Endothelial cell of umbilical vein (primary cell): ENCODE measurements around the gene MARCHF11. TPM values are rescaled to one million over a fixed set of nuclear protein-coding genes. Genes with fewer than 3 reads are reported as not detected.

Experiments
- BruUV-seq: library from RNA; stranded (reverse); fragments of 400-500 nt; replicated peaks from 2 replicates; lab custom pipeline; 2021; lab: Mats Ljungman, UMichigan
- CTCF ChIA-PET: fragments of 300-600, 350-600 bp; sonication (Branson Sonifier 250); formaldehyde crosslinking; loops from one replicate; lab custom pipeline; 2021; ENCODE audit warnings: antibody characterized with exemption, inconsistent platforms; lab: Charles Lee
- POLR2A ChIA-PET: fragments of 300-600, 350-600 bp; sonication (Branson Sonifier 250); formaldehyde crosslinking; loops from one replicate; lab custom pipeline; 2021; ENCODE audit warnings: antibody characterized with exemption, inconsistent platforms; lab: Charles Lee
- DNase-seq: peaks from one replicate; pipeline ENCODE4 v3.0.0-alpha.2; 2011; ENCODE audit warnings: low read depth, low spot score
- FAIRE-seq: peaks from 2 replicates; lab custom pipeline; 2011; peaks lifted over from hg19 to GRCh38; lab: Jason Lieb, UNC
- H2AFZ ChIP-seq: 2 replicates; pipeline ENCODE4 v1.6.0; 2012; ENCODE audit warnings: low read depth, low read length, control low read depth, inconsistent platforms
- H3K27ac ChIP-seq: 2 replicates; pipeline ENCODE4 v1.5.1; 2011; ENCODE audit warnings: low read depth, mild to moderate bottlenecking, control low read depth, low read length, moderate library complexity; ENCODE audit not compliant: insufficient read depth
- H3K27me3 ChIP-seq, 2 experiments: 2 replicates each; pipeline versions ENCODE4 v1.6.0 to v1.6.1; 2011; ENCODE audit warnings: low read length in 2 of 2, mixed read lengths in 1 of 2; ENCODE audit not compliant: control insufficient read depth in 2 of 2, insufficient read depth in 2 of 2
- H3K36me3 ChIP-seq, 2 experiments: 2 replicates in 1 of 2; 3 replicates in 1 of 2; pipeline ENCODE4 v1.5.1; 2011; ENCODE audit warnings: low read length in 2 of 2, mild to moderate bottlenecking in 1 of 2, moderate library complexity in 1 of 2; ENCODE audit not compliant: control insufficient read depth in 2 of 2, insufficient read depth in 2 of 2; ENCODE audit errors: extremely low read depth in 1 of 2
- H3K4me1 ChIP-seq: 3 replicates; pipeline ENCODE4 v1.5.1; 2011; ENCODE audit warnings: mild to moderate bottlenecking, low read length; ENCODE audit not compliant: control insufficient read depth, insufficient read depth; ENCODE audit errors: extremely low read depth
- H3K4me2 ChIP-seq: 2 replicates; pipeline ENCODE4 v1.6.1; 2011; ENCODE audit warnings: low read length, control low read depth, mixed read lengths; ENCODE audit not compliant: insufficient read depth
- H3K4me3 ChIP-seq, 3 experiments: fragments of 200-600 bp in 1 of 3; sonication (generic), shearing (Covaris generic) in 1 of 3; replicated peaks in 1 of 3; 2 replicates each; pipeline ENCODE4 v1.5.1; 2011 to 2016; ENCODE audit warnings: control low read depth in 3 of 3, low read length in 3 of 3, mild to moderate bottlenecking in 2 of 3, inconsistent platforms in 1 of 3, low read depth in 1 of 3, moderate library complexity in 1 of 3; ENCODE audit not compliant: insufficient read depth in 1 of 3
- H3K79me2 ChIP-seq: 2 replicates; pipeline ENCODE4 v1.6.0; 2012; ENCODE audit warnings: low read length, inconsistent platforms; ENCODE audit not compliant: control insufficient read depth, insufficient read depth
- H3K9ac ChIP-seq: replicated peaks from 2 replicates; pipeline ENCODE3; 2011; ENCODE audit warnings: low read length, control low read depth; ENCODE audit not compliant: insufficient read depth; ENCODE audit errors: extremely low read depth
- H3K9me1 ChIP-seq: replicated peaks from 3 replicates; pipeline ENCODE4 v1.6.0; 2011; ENCODE audit warnings: mild to moderate bottlenecking, low read length; ENCODE audit not compliant: control insufficient read depth, insufficient read depth; ENCODE audit errors: extremely low read depth
- H3K9me3 ChIP-seq: replicated peaks from 2 replicates; pipeline ENCODE4 v1.5.1; 2012; ENCODE audit warnings: low read length, inconsistent platforms; ENCODE audit not compliant: control insufficient read depth, insufficient read depth
- H4K20me1 ChIP-seq: replicated peaks from 2 replicates; pipeline ENCODE3; 2011; ENCODE audit warnings: mild to moderate bottlenecking, low read length; ENCODE audit not compliant: control insufficient read depth, insufficient read depth; ENCODE audit errors: extremely low read depth
- EZH2 ChIP-seq: IDR thresholded peaks from 2 replicates; pipeline ENCODE4 v1.6.1; 2012; ENCODE audit warnings: borderline replicate concordance, low read depth, mild to moderate bottlenecking, moderate library complexity, low read length, inconsistent platforms; ENCODE audit not compliant: severe bottlenecking
- FOS ChIP-seq: IDR thresholded peaks from 2 replicates; pipeline ENCODE4 v1.6.1; 2011; ENCODE audit warnings: mild to moderate bottlenecking, low read length, moderate library complexity, borderline replicate concordance; ENCODE audit not compliant: insufficient read depth
- JUN ChIP-seq: IDR thresholded peaks from 2 replicates; pipeline ENCODE4 v1.6.1; 2011; ENCODE audit warnings: borderline replicate concordance, low read depth; ENCODE audit not compliant: insufficient read length, insufficient read depth
- POLR2A ChIP-seq: IDR thresholded peaks from 2 replicates; pipeline ENCODE4 v1.6.1; 2012; ENCODE audit warnings: low read depth, mild to moderate bottlenecking, control low read depth, low read length
- dilution Hi-C: fragments of 300-500 bp; cut with MboI; formaldehyde crosslinking; loops from one replicate; pipeline ENCODE4 v1.15.0; 2019; ENCODE audit warnings: low sequenced_read_pairs; ENCODE audit not compliant: extremely low pct_ligation_motif_present
- intact Hi-C: fragments of 100-400 bp; cut with micrococcal nuclease; formaldehyde crosslinking; loops from one replicate; pipeline ENCODE4 v1.10.0; 2022
- polyA plus RNA-seq, 4 experiments: library from polyadenylated mRNA; depleted of rRNA in 3 of 4; stranded (reverse) in 3 of 4; unstranded in 1 of 4; fragments of >200 nt; gene quantifications; 2 replicates each; pipeline versions ENCODE4 v1.2.1 to v1.2.3, GENCODE V29; 2011 to 2012; ENCODE audit warnings: missing spikeins in 1 of 4
- total RNA-seq: library from RNA; stranded (reverse); gene quantifications from 2 replicates; pipeline ENCODE4 v1.2.3, GENCODE V29; 2021
- TF ChIP-seq, protein P1 (sequence below): IDR thresholded peaks from 2 replicates; pipeline ENCODE4 v1.6.1; 2011; ENCODE audit not compliant: insufficient read depth, insufficient read length

The MARCHF11 gene
- total and polyA plus RNA-seq, 2 donors (not counting 3 experiments of a cell fraction or from before 2014, with no cell fraction given), result not detected

DNA sequence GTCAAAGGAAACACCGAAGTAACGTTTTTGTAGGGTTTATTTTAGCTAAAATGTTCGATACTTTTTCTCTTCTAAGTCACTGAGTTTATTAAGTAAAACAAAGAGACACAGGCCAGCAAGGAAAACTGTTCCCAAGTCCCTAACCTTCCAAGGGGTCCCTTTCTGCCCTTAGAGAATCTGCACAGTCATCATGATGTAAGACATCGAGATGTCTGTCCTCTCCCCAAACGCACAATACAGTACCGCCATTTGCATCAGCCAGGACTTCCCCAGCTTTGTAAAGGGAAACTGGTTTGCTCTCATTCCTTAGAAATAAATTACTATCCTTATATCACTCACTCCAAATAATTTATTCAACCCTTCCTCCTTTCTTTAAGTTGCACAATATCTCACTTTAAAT lies 89.3 kb downstream of the MARCHF11 start:
- Histone ChIP-seq H4K20me1 (no peaks in the 10 kb centered on the region), H3K27me3 (no peaks in the 10 kb centered on the region), H3K36me3 (no peaks in the 10 kb centered on the region), H3K27ac (no peak overlapping the region), H3K4me1 (no peaks in the 10 kb centered on the region), H3K9ac (no peak overlapping the region), H3K4me3 (no peak overlapping the region), H3K4me2 (no peak overlapping the region), H3K9me1 (no peaks in the 10 kb centered on the region), H3K9me3 (no peaks in the 10 kb centered on the region), H2AFZ (no peak overlapping the region), H3K79me2 (no peaks in the 10 kb centered on the region)
- POLR2A ChIA-PET, result no interaction called here
- DNase-seq (no peak), FAIRE-seq (no peak)
- TF ChIP-seq EZH2, result no peak
- TF ChIP-seq, protein P1, sequence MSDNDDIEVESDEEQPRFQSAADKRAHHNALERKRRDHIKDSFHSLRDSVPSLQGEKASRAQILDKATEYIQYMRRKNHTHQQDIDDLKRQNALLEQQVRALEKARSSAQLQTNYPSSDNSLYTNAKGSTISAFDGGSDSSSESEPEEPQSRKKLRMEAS, result no peak
- TF ChIP-seq JUN, result no peak
- no peak for TF ChIP-seq FOS
- intact Hi-C loops (no loop called here), dilution Hi-C loops (no loop called here)
- BruUV-seq, result no TSS peak
- CTCF ChIA-PET, result no interaction called here

DNA sequence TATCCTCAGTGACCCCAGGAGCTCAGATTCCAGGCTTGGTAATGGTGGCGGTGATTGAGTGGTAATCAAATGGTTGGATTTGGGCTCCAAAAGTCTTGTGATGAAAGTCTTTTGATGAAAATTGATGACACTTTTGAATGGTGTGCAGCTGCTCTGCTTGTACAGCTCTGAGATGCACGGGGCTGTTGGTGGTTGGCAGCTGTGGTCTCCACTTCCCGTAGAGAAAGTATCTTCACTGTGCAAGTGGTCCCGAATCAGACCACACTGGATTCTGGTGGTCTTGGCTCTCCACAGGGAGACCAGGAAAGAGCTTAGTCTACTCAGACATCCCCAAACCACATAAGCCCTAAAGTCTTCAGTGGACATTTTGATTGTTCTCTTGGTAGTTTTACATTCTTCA lies 96.6 kb downstream of the MARCHF11 start:
- FAIRE-seq (no peak), DNase-seq (no peak)
- no peaks in the 10 kb centered on the region for H3K27me3 ChIP-seq
- H3K4me2 ChIP-seq, result no peak overlapping the region
- H4K20me1 ChIP-seq, result no peaks in the 10 kb centered on the region
- no peak for TF ChIP-seq POLR2A
- H3K4me1 ChIP-seq, result no peaks in the 10 kb centered on the region
- intact Hi-C loops, result no loop called here
- ChIA-PET POLR2A (no interaction called here), CTCF (no interaction called here)
- H3K9ac ChIP-seq, result no peak overlapping the region
- dilution Hi-C loops, result no loop called here
- H3K4me3 ChIP-seq, result no peak overlapping the region
- BruUV-seq, result no TSS peak
- no peaks in the 10 kb centered on the region for H3K9me3 ChIP-seq
- H2AFZ ChIP-seq, result no peak overlapping the region
- no peak overlapping the region for H3K27ac ChIP-seq
- no peaks in the 10 kb centered on the region for H3K36me3 ChIP-seq
- H3K9me1 ChIP-seq, result no peaks in the 10 kb centered on the region
- H3K79me2 ChIP-seq, result no peaks in the 10 kb centered on the region
